HCT116 (cell line): ENCODE data around the gene EDN2. TPM values are rescaled to one million over a fixed set of nuclear protein-coding genes. Genes with fewer than 3 reads are reported as not detected.

ENCODE experiments used
- ATAC-seq: fragments of 200-7000 bp; cut with Tn5 transposase; 2 replicates; pipeline ENCODE4 v1.9.1; 2020; ENCODE audit warnings: mild to moderate bottlenecking, moderate library complexity
- BruUV-seq: library from RNA; stranded (reverse); fragments of 400-500 nt; replicated peaks from 2 replicates; lab custom pipeline; 2021; lab: Mats Ljungman, UMichigan
- CTCF ChIA-PET: fragments of 300-600 bp; sonication (Branson Sonifier 250); formaldehyde crosslinking; loops from one replicate; lab custom pipeline; 2021; ENCODE audit warnings: antibody characterized with exemption; lab: Charles Lee
- POLR2A ChIA-PET: fragments of 300-600, 350-600 bp; sonication (Branson Sonifier 250); formaldehyde crosslinking; loops from one replicate; lab custom pipeline; 2021; ENCODE audit warnings: antibody characterized with exemption; lab: Charles Lee
- RAD21 ChIA-PET, 2 experiments: fragments of 300-600 bp; sonication (Branson Sonifier 250); formaldehyde crosslinking; loops; one replicate each; lab custom pipeline; 2023; ENCODE audit warnings: low total read pairs in 2 of 2; ENCODE audit not compliant: uncharacterized antibody in 2 of 2, unreplicated experiment in 2 of 2, low non-redundant PET in 1 of 2; lab: Charles Lee
- DNase-seq: peaks from one replicate; pipeline ENCODE4 v3.0.0-alpha.2; 2010; ENCODE audit warnings: low read depth, low spot score
- H2AFZ ChIP-seq: fragments of 200-600 bp; shearing (Covaris generic), sonication (generic); 2 replicates; pipeline ENCODE4 v1.6.1; 2017; ENCODE audit warnings: low read depth, mixed run types, mixed read lengths, antibody characterized with exemption, low read length; ENCODE audit not compliant: poor library complexity, severe bottlenecking
- H3K27ac ChIP-seq: 2 replicates; pipeline ENCODE4 v1.5.1; 2012; ENCODE audit warnings: low read depth, low read length
- H3K27me3 ChIP-seq: fragments of 200-600 bp; sonication (generic); 2 replicates; pipeline ENCODE4 v1.6.1; 2016; ENCODE audit warnings: mixed run types, low read length, mixed read lengths; ENCODE audit not compliant: insufficient read depth
- H3K36me3 ChIP-seq, 2 experiments: fragments of 200-500 bp in 1 of 2; fragments of 200-600 bp in 1 of 2; sonication (Bioruptor generic) in 1 of 2; sonication (generic) in 1 of 2; 2 replicates each; pipeline versions ENCODE4 v1.5.1 to v1.6.1; 2014 to 2016; ENCODE audit warnings: low read length in 2 of 2, inconsistent platforms in 1 of 2, mixed read lengths in 1 of 2, mixed run types in 1 of 2; ENCODE audit not compliant: insufficient read depth in 2 of 2, control insufficient read depth in 1 of 2
- H3K4me1 ChIP-seq, 2 experiments: fragments of 200-600 bp in 1 of 2; sonication (generic) in 1 of 2; 2 replicates each; pipeline versions ENCODE4 v1.5.1 to v1.6.1; 2012 to 2017; ENCODE audit warnings: low read length in 2 of 2, inconsistent platforms in 1 of 2, mild to moderate bottlenecking in 1 of 2, mixed read lengths in 1 of 2, mixed run types in 1 of 2, moderate library complexity in 1 of 2; ENCODE audit not compliant: insufficient read depth in 2 of 2, control insufficient read depth in 1 of 2
- H3K4me2 ChIP-seq: fragments of 200-600 bp; sonication (generic); 2 replicates; pipeline ENCODE4 v1.6.1; 2017; ENCODE audit warnings: mixed run types, low read length, mixed read lengths
- H3K4me3 ChIP-seq, 2 experiments: fragments of 200-600 bp in 1 of 2; sonication (generic) in 1 of 2; replicated peaks in 1 of 2; 2 replicates each; pipeline ENCODE4 v1.5.1; 2011 to 2016; ENCODE audit warnings: low read length in 2 of 2, control low read depth in 1 of 2, low read depth in 1 of 2, mild to moderate bottlenecking in 1 of 2, mixed read lengths in 1 of 2, mixed run types in 1 of 2
- H3K79me2 ChIP-seq: fragments of 200-600 bp; sonication (generic); 2 replicates; pipeline ENCODE4 v1.6.1; 2017; ENCODE audit warnings: mild to moderate bottlenecking, mixed run types, low read length, moderate library complexity, mixed read lengths; ENCODE audit not compliant: insufficient read depth
- H3K9ac ChIP-seq: fragments of 200-600 bp; sonication (generic); 2 replicates; pipeline ENCODE4 v1.6.1; 2016; ENCODE audit warnings: low read length, mixed read lengths
- H3K9me2 ChIP-seq: fragments of 200-600 bp; sonication (generic), shearing (Covaris generic); 2 replicates; pipeline ENCODE4 v1.6.1; 2017; ENCODE audit warnings: mixed run types, mild to moderate bottlenecking, moderate library complexity; ENCODE audit not compliant: insufficient read depth
- H3K9me3 ChIP-seq, 2 experiments: fragments of 200-500 bp in 1 of 2; fragments of 200-600 bp in 1 of 2; sonication (Bioruptor generic) in 1 of 2; sonication (generic) in 1 of 2; 2 replicates each; pipeline ENCODE4 v1.6.1; 2014 to 2017; ENCODE audit warnings: low read length in 2 of 2, mixed read lengths in 2 of 2, inconsistent platforms in 1 of 2, low read depth in 1 of 2, mild to moderate bottlenecking in 1 of 2, mixed run types in 1 of 2, moderate library complexity in 1 of 2; ENCODE audit not compliant: control insufficient read depth in 1 of 2, insufficient read depth in 1 of 2
- H4K20me1 ChIP-seq: fragments of 200-600 bp; sonication (generic), shearing (Covaris generic); 2 replicates; pipeline ENCODE4 v1.6.1; 2017; ENCODE audit warnings: mixed run types, mild to moderate bottlenecking, moderate library complexity; ENCODE audit not compliant: insufficient read depth
- EZH2phosphoT487 ChIP-seq: fragments of 200-600 bp; IDR thresholded peaks from 2 replicates; pipeline ENCODE4 v1.6.1; 2018; ENCODE audit warnings: antibody characterized with exemption, borderline replicate concordance
- FOSL1 ChIP-seq: IDR thresholded peaks from 2 replicates; pipeline ENCODE4 v1.6.1; 2012; ENCODE audit warnings: low read depth
- SIN3A ChIP-seq: IDR thresholded peaks from 2 replicates; pipeline ENCODE4 v1.6.1; 2012; ENCODE audit warnings: low read depth
- SRF ChIP-seq: IDR thresholded peaks from 2 replicates; pipeline ENCODE4 v1.6.1; 2012; ENCODE audit warnings: low read depth
- intact Hi-C: fragments of 100-400 bp; cut with micrococcal nuclease; formaldehyde crosslinking; loops from 2 replicates; pipeline ENCODE4 v1.10.0; 2022
- total RNA-seq: library from RNA; stranded (reverse); gene quantifications from one replicate; pipeline ENCODE4 v1.2.1, GENCODE V29; 2021; ENCODE audit not compliant: unreplicated experiment

The EDN2 gene
- total RNA-seq, 1 experiment from 2014 or later, result not detected

- BruUV-seq, result no TSS peak
- ATAC-seq, result no peak
- Histone ChIP-seq H3K27me3 (peaks cover 16% of the 10 kb centered on the region; the same call in 1 of the 2 replicates), H3K4me2 (no peak overlapping the region), H3K9me2 (no peaks in the 10 kb centered on the region), H3K36me3 (no peaks in the 10 kb centered on the region), H3K4me1 (peaks cover 14 to 22% of the 10 kb centered on the region in 2 experiments), H3K4me3 (no peak overlapping the region), H3K79me2 (no peaks in the 10 kb centered on the region), H3K9me3 (no peaks in the 10 kb centered on the region), H3K27ac (no peak overlapping the region), H4K20me1 (no peaks in the 10 kb centered on the region), H2AFZ (no peak overlapping the region), H3K9ac (no peak overlapping the region)
- RAD21 ChIA-PET, result no interaction called here
- CTCF ChIA-PET, result interaction anchor here (1.1 kb wide), 1 partner anchor 152 kb away, joined by 3 read pairs; no protein-coding TSS in a partner anchor
- intact Hi-C loops, result loop anchor here (5.0 kb wide), 1 partner anchor 153 kb away; no protein-coding TSS in a partner anchor
- POLR2A ChIA-PET, result no interaction called here
- no peak for DNase-seq
- TF ChIP-seq SIN3A (no peak), SRF (no peak)
These were observed 49.6 kb downstream of the EDN2 start for GRCh38 chr1:41434748-41435449.

GRCh38 chr1:41434306-41434705 lies 50.2 kb downstream of the EDN2 start:
- POLR2A ChIA-PET, result interaction anchor here (1.0 kb wide), 1 partner anchor 16 kb away, joined by 3 read pairs; no protein-coding TSS in a partner anchor
- no peak overlapping the region for H3K27ac ChIP-seq

More at GRCh38 chr1:41434306-41434705, 50.2 kb downstream of the EDN2 start:
- CTCF ChIA-PET, result interaction anchor here (2.5 kb wide), 1 partner anchor 152 kb away, joined by 12 read pairs; no protein-coding TSS in a partner anchor
- peaks cover 16% of the 10 kb centered on the region; the same call in 1 of the 2 replicates for H3K27me3 ChIP-seq
- H3K4me2 ChIP-seq, result no peak overlapping the region
- no peak overlapping the region for H3K4me3 ChIP-seq
- no peak for TF ChIP-seq EZH2phosphoT487
- no peak for TF ChIP-seq FOSL1
- TF ChIP-seq, all 23 proteins: peak for 0
- H3K9me3 ChIP-seq, result no peaks in the 10 kb centered on the region
- H2AFZ ChIP-seq, result no peak overlapping the region
- no peaks in the 10 kb centered on the region for H3K36me3 ChIP-seq
- intact Hi-C loops, result loop anchor here (5.0 kb wide), 1 partner anchor 152 kb away; no protein-coding TSS in a partner anchor
- DNase-seq (no peak), ATAC-seq (no peak)
- no peak overlapping the region for H3K9ac ChIP-seq
- RAD21 ChIA-PET, result no interaction called here
- H3K9me2 ChIP-seq, result no peaks in the 10 kb centered on the region
- BruUV-seq, result no TSS peak
- H3K4me1 ChIP-seq, result peaks cover 14 to 22% of the 10 kb centered on the region in 2 experiments
- H4K20me1 ChIP-seq, result no peaks in the 10 kb centered on the region
- no peaks in the 10 kb centered on the region for H3K79me2 ChIP-seq
